ENCODE data around the gene SLC5A2. TPM values are rescaled to one million over a fixed set of nuclear protein-coding genes. Genes with fewer than 3 reads are reported as not detected.
A peak's percentile ranks its signal among the peaks of the same experiment; 100 is the strongest.
"Not testable (repeated sequence)": the region's sequence is repeated elsewhere in the genome, so short reads cannot be mapped to it uniquely, and the experiment has no call there.

The SLC5A2 gene
- total and polyA plus RNA-seq, 2 experiments from 2014 or later = 2.5 to 12.7 TPM

DNA sequence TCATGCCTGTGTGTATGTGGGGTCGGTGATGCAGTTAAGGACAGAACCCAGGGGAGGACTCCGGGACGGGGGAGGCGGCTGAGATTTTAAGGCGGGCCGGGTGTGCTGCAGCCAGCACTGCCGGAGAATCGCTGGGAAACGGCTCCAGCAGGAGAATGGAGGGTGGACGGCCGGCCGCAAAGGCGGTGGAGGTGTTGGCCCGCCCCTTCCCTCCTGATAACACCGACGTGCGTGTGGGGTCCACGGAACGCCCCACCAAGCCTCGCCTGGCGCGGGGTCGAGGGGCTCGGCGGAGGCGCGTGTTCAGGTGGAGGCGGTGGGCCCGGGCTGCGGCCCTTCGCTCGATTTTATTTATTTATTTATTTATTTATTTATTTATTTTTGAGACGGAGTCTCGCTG lies 41.0 kb upstream of the SLC5A2 start:
- H3K36me3 ChIP-seq (replicated peaks; ENCODE audit: insufficient read depth, low read depth) = no peaks in the 10 kb centered on the region
- H2AFZ ChIP-seq = peak overlapping the region; percentile 58
- H3K9me3 ChIP-seq (ENCODE audit: low read depth) = no peaks in the 10 kb centered on the region
- WGBS (ENCODE audit: low lambda C conversion rate, missing lambda C conversion rate) = 92% methylated on average over 34 of the region's 34 CpGs
- no peaks in the 10 kb centered on the region for H3K79me2 ChIP-seq
- peaks cover 4% of the 10 kb centered on the region for H3K4me1 ChIP-seq (ENCODE audit: insufficient read depth)
- peak overlapping the region; percentile 95 for H3K27ac ChIP-seq
- no peaks in the 10 kb centered on the region for H3K27me3 ChIP-seq
- H3K4me2 ChIP-seq = peak overlapping the region; percentile 73
- H4K20me1 ChIP-seq (ENCODE audit: insufficient read depth, poor library complexity, severe bottlenecking) = no peaks in the 10 kb centered on the region
- no peak for TF ChIP-seq EZH2 (IDR thresholded peaks at IDR 0.05; ENCODE audit: borderline replicate concordance)
- no peak for TF ChIP-seq EZH2phosphoT487 (IDR thresholded peaks at IDR 0.05; ENCODE audit: low read depth, severe bottlenecking, unreplicated experiment)
- TF ChIP-seq, protein P1, sequence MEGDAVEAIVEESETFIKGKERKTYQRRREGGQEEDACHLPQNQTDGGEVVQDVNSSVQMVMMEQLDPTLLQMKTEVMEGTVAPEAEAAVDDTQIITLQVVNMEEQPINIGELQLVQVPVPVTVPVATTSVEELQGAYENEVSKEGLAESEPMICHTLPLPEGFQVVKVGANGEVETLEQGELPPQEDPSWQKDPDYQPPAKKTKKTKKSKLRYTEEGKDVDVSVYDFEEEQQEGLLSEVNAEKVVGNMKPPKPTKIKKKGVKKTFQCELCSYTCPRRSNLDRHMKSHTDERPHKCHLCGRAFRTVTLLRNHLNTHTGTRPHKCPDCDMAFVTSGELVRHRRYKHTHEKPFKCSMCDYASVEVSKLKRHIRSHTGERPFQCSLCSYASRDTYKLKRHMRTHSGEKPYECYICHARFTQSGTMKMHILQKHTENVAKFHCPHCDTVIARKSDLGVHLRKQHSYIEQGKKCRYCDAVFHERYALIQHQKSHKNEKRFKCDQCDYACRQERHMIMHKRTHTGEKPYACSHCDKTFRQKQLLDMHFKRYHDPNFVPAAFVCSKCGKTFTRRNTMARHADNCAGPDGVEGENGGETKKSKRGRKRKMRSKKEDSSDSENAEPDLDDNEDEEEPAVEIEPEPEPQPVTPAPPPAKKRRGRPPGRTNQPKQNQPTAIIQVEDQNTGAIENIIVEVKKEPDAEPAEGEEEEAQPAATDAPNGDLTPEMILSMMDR (IDR thresholded peaks at IDR 0.05; ENCODE audit: poor library complexity) = no peak
- no peaks in the 10 kb centered on the region for H3K9me2 ChIP-seq (replicated peaks; ENCODE audit: insufficient read depth)
- no peak for DNase-seq (ENCODE audit: low spot score)
- H3K4me3 ChIP-seq = peak overlapping the region; percentile 71

DNA sequence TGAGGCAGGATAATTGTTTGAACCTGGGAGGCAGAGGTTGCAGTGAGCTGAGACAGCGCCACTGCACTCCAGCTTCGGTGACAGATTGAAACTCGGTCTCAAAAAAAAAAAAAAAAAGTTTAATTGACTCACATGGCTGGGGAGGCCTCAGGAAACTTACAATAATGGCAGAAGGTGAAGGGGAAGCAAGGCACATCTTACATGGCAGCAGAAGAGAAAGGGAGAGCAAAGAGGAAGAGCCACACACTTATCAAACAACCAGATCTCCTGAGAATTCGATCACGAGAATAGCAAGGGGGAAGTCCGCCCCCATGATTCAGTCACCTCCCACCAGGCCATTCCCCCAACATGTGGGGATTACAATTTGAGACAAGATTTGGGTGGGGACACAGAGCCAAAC lies 37.0 kb upstream of the SLC5A2 start:
- H3K9me3 ChIP-seq (ENCODE audit: low read depth); H3K36me3 ChIP-seq (replicated peaks; ENCODE audit: insufficient read depth, low read depth); H3K79me2 ChIP-seq; H3K4me2 ChIP-seq; H2AFZ ChIP-seq; DNase-seq (ENCODE audit: low spot score); H3K4me1 ChIP-seq (ENCODE audit: insufficient read depth); H3K4me3 ChIP-seq; H3K27ac ChIP-seq; H3K27me3 ChIP-seq; H3K9me2 ChIP-seq (replicated peaks; ENCODE audit: insufficient read depth); H4K20me1 ChIP-seq (ENCODE audit: insufficient read depth, poor library complexity, severe bottlenecking): not testable (repeated sequence)
- WGBS (ENCODE audit: low lambda C conversion rate, missing lambda C conversion rate) = 85% methylated on average over 6 of the region's 6 CpGs

DNA sequence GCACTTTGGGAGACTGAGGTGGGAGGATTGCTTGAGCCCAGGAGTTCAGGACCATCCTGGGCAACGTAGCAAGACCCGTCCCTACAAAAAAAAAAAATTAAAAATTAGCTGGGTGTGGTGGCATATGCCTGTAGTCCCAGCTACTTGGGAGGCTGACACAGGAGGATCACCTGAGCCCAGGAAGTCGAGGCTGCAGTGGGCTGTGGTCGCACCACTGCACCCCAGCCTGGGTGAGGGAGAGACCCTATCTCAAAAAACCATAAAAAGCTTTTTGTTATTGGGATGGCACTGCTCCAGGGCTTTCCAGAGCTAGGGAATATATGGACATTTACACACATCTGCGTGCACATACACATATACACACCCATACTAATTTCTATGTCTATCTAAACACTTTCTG lies 31.7 kb upstream of the SLC5A2 start:
- no peak overlapping the region for H2AFZ ChIP-seq
- H3K79me2 ChIP-seq = peaks cover 11% of the 10 kb centered on the region
- no peaks in the 10 kb centered on the region for H3K9me3 ChIP-seq (ENCODE audit: low read depth)
- no peaks in the 10 kb centered on the region for H4K20me1 ChIP-seq (ENCODE audit: insufficient read depth, poor library complexity, severe bottlenecking)
- H3K4me1 ChIP-seq (ENCODE audit: insufficient read depth) = peaks cover 25% of the 10 kb centered on the region
- H3K27ac ChIP-seq = peak overlapping the region; percentile 35
- H3K36me3 ChIP-seq (replicated peaks; ENCODE audit: insufficient read depth, low read depth) = no peaks in the 10 kb centered on the region
- no peaks in the 10 kb centered on the region for H3K27me3 ChIP-seq
- no peak overlapping the region for H3K4me2 ChIP-seq
- H3K4me3 ChIP-seq = no peak overlapping the region
- DNase-seq (ENCODE audit: low spot score) = no peak
- no peaks in the 10 kb centered on the region for H3K9me2 ChIP-seq (replicated peaks; ENCODE audit: insufficient read depth)
- WGBS (ENCODE audit: low lambda C conversion rate, missing lambda C conversion rate) = 89% methylated on average over 5 of the region's 5 CpGs
- TF ChIP-seq, protein P1 (IDR thresholded peaks at IDR 0.05; ENCODE audit: poor library complexity) = no peak
- TF ChIP-seq EZH2phosphoT487 (IDR thresholded peaks at IDR 0.05; ENCODE audit: low read depth, severe bottlenecking, unreplicated experiment) (no peak), EZH2 (IDR thresholded peaks at IDR 0.05; ENCODE audit: borderline replicate concordance) (no peak)

DNA sequence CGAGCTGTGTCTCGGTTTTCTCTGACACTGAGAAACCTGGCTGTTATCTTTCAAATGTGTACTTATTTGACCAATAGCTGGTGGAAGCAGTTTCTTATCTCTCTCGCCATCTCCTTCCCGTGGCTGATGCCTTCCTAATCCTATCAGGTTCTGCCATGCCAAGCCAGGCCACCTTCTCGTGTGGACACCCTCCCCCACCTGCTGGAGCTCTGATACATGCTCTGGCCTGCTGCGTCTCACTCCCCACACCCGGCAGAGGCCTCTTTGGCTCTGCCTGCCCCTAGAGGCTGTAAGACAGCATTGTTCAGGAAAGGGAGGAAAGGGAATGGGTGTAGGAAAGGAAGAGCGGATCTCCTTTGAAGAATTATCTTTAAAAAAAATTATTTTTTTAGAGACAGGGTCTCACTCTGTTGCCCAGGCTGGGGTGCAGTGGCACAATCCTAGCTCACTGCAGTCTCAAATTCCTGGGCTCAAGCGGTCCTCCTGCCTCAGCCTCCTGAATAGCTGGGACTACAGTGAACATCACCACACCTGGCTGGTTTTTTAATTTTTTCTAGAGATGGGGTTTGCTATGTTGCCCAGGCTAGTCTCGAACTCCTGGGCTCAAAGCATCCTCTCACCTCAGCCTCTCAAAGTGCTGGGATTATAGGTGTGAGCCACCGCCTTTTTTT lies 31.1 kb upstream of the SLC5A2 start:
- Histone ChIP-seq H3K4me1 (ENCODE audit: insufficient read depth) (peaks cover 25% of the 10 kb centered on the region), H2AFZ (no peak overlapping the region), H4K20me1 (ENCODE audit: insufficient read depth, poor library complexity, severe bottlenecking) (peaks cover 4% of the 10 kb centered on the region), H3K9me3 (ENCODE audit: low read depth) (no peaks in the 10 kb centered on the region), H3K4me3 (no peak overlapping the region), H3K4me2 (no peak overlapping the region), H3K79me2 (peaks cover 16% of the 10 kb centered on the region), H3K9me2 (replicated peaks; ENCODE audit: insufficient read depth) (no peaks in the 10 kb centered on the region), H3K27ac (peak overlapping the region; percentile 35), H3K27me3 (no peaks in the 10 kb centered on the region), H3K36me3 (replicated peaks; ENCODE audit: insufficient read depth, low read depth) (no peaks in the 10 kb centered on the region)
- 38% methylated on average over 11 of the region's 11 CpGs for WGBS (ENCODE audit: low lambda C conversion rate, missing lambda C conversion rate)
- TF ChIP-seq EZH2 (IDR thresholded peaks at IDR 0.05; ENCODE audit: borderline replicate concordance) = no peak
- TF ChIP-seq, protein P1 (IDR thresholded peaks at IDR 0.05; ENCODE audit: poor library complexity) = peak; percentile 53
- peak; percentile 89 for DNase-seq (ENCODE audit: low spot score)
